WTC11 (cell line): ENCODE results near the gene CRYGN.

Source experiments
- CBFB ChIP-seq: sonication (generic); formaldehyde crosslinking; IDR thresholded peaks from 2 replicates; pipeline ENCODE4 v1.8.1; 2022; ENCODE audit warnings: mild to moderate bottlenecking, low read depth, missing genetic modification reagents
- CREB1 ChIP-seq: sonication (generic); formaldehyde crosslinking; IDR thresholded peaks from 2 replicates; pipeline ENCODE4 v1.8.0; 2023; ENCODE audit warnings: mild to moderate bottlenecking, missing genetic modification reagents
- ELF4 ChIP-seq: sonication (generic); formaldehyde crosslinking; IDR thresholded peaks from 2 replicates; pipeline ENCODE4 v1.8.1; 2022; ENCODE audit warnings: low read depth, mild to moderate bottlenecking, moderate library complexity, missing genetic modification reagents
- HMGA2 ChIP-seq: fragments of 250-450 bp; sonication (Bioruptor Pico); IDR thresholded peaks from 2 replicates; pipeline ENCODE4 v1.4.0; 2021; ENCODE audit warnings: mild to moderate bottlenecking, moderate library complexity
- KAT7 ChIP-seq: sonication (generic); formaldehyde crosslinking; IDR thresholded peaks from 2 replicates; pipeline ENCODE4 v1.8.1; 2023; ENCODE audit warnings: missing genetic modification reagents, mild to moderate bottlenecking, borderline replicate concordance
- NFYB ChIP-seq: sonication (generic); formaldehyde crosslinking; conservative IDR thresholded peaks from 2 replicates; pipeline ENCODE4 v1.8.0; 2022; ENCODE audit warnings: low read depth, missing genetic modification reagents
- NR2C2 ChIP-seq: sonication (generic); formaldehyde crosslinking; IDR thresholded peaks from 2 replicates; pipeline ENCODE4 v1.8.0; 2022; ENCODE audit warnings: mild to moderate bottlenecking, missing genetic modification reagents
- TEAD4 ChIP-seq: sonication (generic); formaldehyde crosslinking; IDR thresholded peaks from 2 replicates; pipeline ENCODE4 v1.8.0; 2022; ENCODE audit warnings: mild to moderate bottlenecking, missing genetic modification reagents
- ZNF416 ChIP-seq: fragments of 250-450 bp; sonication (Bioruptor Pico); IDR thresholded peaks from 2 replicates; pipeline ENCODE4 v1.9.0; 2021; ENCODE audit warnings: mild to moderate bottlenecking, inconsistent platforms
- TF ChIP-seq, protein P1 (sequence below): fragments of 200-600 bp; IDR thresholded peaks from 2 replicates; pipeline ENCODE4 v1.8.0; 2022; ENCODE audit warnings: antibody characterized with exemption
- TF ChIP-seq, protein P2 (sequence below): sonication (generic); formaldehyde crosslinking; IDR thresholded peaks from 2 replicates; pipeline ENCODE4 v1.8.0; 2023; ENCODE audit warnings: missing genetic modification reagents
- TF ChIP-seq, protein P3 (sequence below): sonication (generic); formaldehyde crosslinking; IDR thresholded peaks from 2 replicates; pipeline ENCODE4 v1.8.1; 2022; ENCODE audit warnings: low read depth, mild to moderate bottlenecking, moderate library complexity, missing genetic modification reagents, borderline replicate concordance

DNA sequence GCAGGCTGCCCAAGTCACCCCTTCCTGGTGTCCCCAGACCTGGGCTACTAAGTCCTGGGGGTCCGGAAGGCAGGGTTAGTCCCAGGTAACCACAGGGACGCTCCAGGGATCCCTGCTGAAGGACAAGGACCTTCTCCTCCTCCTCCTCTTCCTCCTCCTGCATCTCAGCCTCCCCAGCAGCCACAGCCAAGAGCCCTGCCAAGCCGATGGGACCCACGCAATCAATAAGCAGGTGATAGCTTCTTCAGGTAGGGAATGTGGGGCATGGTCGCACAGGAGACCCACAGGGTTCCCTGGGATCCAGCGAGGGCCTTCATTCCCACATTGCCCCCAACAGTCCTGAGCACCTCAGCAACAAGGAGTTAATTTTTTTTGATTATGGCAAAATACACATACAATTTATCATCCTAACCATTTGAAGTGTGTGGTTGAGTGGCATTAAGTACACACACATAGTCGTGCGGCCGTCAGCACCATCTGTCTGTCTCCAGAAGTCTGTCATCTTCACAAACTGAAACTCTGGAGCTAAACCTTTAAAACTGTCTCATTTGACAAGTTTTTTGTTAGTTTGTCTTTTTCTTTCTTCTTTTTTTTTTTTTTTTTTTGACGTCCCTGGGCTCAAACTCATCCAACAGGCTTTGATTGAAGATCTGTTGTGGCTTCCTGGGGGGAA, 12.1 kb downstream of the CRYGN start:
- TF ChIP-seq NR2C2 (CRISPR knock-in tag) (no peak), CREB1 (no peak), ZNF416 (CRISPR knock-in tag) (no peak), NFYB (CRISPR knock-in tag) (no peak), HMGA2 (no peak), CBFB (CRISPR knock-in tag) (no peak), ELF4 (CRISPR knock-in tag) (no peak), KAT7 (CRISPR knock-in tag) (no peak), TEAD4 (CRISPR knock-in tag) (no peak)
- TF ChIP-seq, protein P1, sequence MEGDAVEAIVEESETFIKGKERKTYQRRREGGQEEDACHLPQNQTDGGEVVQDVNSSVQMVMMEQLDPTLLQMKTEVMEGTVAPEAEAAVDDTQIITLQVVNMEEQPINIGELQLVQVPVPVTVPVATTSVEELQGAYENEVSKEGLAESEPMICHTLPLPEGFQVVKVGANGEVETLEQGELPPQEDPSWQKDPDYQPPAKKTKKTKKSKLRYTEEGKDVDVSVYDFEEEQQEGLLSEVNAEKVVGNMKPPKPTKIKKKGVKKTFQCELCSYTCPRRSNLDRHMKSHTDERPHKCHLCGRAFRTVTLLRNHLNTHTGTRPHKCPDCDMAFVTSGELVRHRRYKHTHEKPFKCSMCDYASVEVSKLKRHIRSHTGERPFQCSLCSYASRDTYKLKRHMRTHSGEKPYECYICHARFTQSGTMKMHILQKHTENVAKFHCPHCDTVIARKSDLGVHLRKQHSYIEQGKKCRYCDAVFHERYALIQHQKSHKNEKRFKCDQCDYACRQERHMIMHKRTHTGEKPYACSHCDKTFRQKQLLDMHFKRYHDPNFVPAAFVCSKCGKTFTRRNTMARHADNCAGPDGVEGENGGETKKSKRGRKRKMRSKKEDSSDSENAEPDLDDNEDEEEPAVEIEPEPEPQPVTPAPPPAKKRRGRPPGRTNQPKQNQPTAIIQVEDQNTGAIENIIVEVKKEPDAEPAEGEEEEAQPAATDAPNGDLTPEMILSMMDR: no peak
- TF ChIP-seq, protein P2, sequence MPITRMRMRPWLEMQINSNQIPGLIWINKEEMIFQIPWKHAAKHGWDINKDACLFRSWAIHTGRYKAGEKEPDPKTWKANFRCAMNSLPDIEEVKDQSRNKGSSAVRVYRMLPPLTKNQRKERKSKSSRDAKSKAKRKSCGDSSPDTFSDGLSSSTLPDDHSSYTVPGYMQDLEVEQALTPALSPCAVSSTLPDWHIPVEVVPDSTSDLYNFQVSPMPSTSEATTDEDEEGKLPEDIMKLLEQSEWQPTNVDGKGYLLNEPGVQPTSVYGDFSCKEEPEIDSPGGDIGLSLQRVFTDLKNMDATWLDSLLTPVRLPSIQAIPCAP: no peak
- TF ChIP-seq, protein P3, sequence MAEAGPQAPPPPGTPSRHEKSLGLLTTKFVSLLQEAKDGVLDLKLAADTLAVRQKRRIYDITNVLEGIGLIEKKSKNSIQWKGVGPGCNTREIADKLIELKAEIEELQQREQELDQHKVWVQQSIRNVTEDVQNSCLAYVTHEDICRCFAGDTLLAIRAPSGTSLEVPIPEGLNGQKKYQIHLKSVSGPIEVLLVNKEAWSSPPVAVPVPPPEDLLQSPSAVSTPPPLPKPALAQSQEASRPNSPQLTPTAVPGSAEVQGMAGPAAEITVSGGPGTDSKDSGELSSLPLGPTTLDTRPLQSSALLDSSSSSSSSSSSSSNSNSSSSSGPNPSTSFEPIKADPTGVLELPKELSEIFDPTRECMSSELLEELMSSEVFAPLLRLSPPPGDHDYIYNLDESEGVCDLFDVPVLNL (CRISPR knock-in tag): no peak
